Left ventricle myocardium inferior (tissue), 1 donor: ENCODE data around the gene RNF13. TPM values are rescaled to one million over a fixed set of nuclear protein-coding genes. Genes with fewer than 3 reads are reported as not detected.
"Not testable (repeated sequence)": the region's sequence is repeated elsewhere in the genome, so short reads cannot be mapped to it uniquely, and the experiment has no call there.

Source experiments
- DNase-seq: peaks from one replicate; pipeline ENCODE4 v3.0.0-alpha.2; 2020
- H3K27ac ChIP-seq: fragments of 200-600 bp; replicated peaks from 2 replicates; pipeline ENCODE4 v1.8.0; 2021
- H3K27me3 ChIP-seq: fragments of 200-600 bp; 2 replicates; pipeline ENCODE4 v1.8.0; 2021; ENCODE audit warnings: low read depth
- H3K36me3 ChIP-seq: fragments of 200-600 bp; 2 replicates; pipeline ENCODE4 v1.8.0; 2021
- H3K4me1 ChIP-seq: fragments of 200-600 bp; 2 replicates; pipeline ENCODE4 v1.8.0; 2021
- H3K4me3 ChIP-seq: fragments of 200-600 bp; 2 replicates; pipeline ENCODE4 v1.8.0; 2021; ENCODE audit warnings: mild to moderate bottlenecking, moderate library complexity
- H3K9me3 ChIP-seq: fragments of 200-600 bp; replicated peaks from 2 replicates; pipeline ENCODE4 v1.8.0; 2021
- CTCF ChIP-seq: fragments of 200-600 bp; IDR thresholded peaks from 2 replicates; pipeline ENCODE4 v1.8.0; 2021; ENCODE audit warnings: antibody characterized with exemption, mild to moderate bottlenecking, borderline replicate concordance
- intact Hi-C: fragments of 100-400 bp; cut with micrococcal nuclease; formaldehyde crosslinking; loops from one replicate; pipeline ENCODE4 v1.11.0; 2022
- total RNA-seq: library from RNA; stranded (reverse); fragmentation: NEBNext Ultra II Directional; extraction: Animal tissue kit (Norgen Biotek cat#: 25700); gene quantifications from one replicate; pipeline ENCODE4 v1.2.1, GENCODE V29; 2021
- donor health status: DM: no; HTN: yes; CAD: no; lungs with severe emphysema.

Gene RNF13
- total RNA-seq, 1 donor from 2014 or later, result 47.7 TPM

GRCh38 chr3:149941946-149942345, 128.9 kb downstream of the RNF13 start:
- H3K9me3 ChIP-seq, result peaks cover 25% of the 10 kb centered on the region
- no peak for DNase-seq
- no peak overlapping the region for H3K4me3 ChIP-seq
- TF ChIP-seq CTCF, result no peak
- no peak overlapping the region for H3K27ac ChIP-seq
- peaks cover 6% of the 10 kb centered on the region for H3K36me3 ChIP-seq
- peaks cover 34% of the 10 kb centered on the region for H3K4me1 ChIP-seq
- intact Hi-C loops, result no loop called here
- no peaks in the 10 kb centered on the region for H3K27me3 ChIP-seq

GRCh38 chr3:149942409-149942808, 129.4 kb downstream of the RNF13 start:
- Histone ChIP-seq H3K36me3 (peaks cover 6% of the 10 kb centered on the region), H3K27ac (no peak overlapping the region), H3K4me3 (no peak overlapping the region), H3K27me3 (no peaks in the 10 kb centered on the region), H3K9me3 (peaks cover 25% of the 10 kb centered on the region), H3K4me1 (peaks cover 30% of the 10 kb centered on the region)
- TF ChIP-seq CTCF, result no peak
- intact Hi-C loops, result no loop called here
- DNase-seq, result no peak

- H3K27me3 ChIP-seq, DNase-seq, H3K4me3 ChIP-seq, intact Hi-C loops, H3K27ac ChIP-seq: not testable (repeated sequence)
- Histone ChIP-seq H3K36me3 (peaks cover 10% of the 10 kb centered on the region), H3K4me1 (peaks cover 21% of the 10 kb centered on the region), H3K9me3 (peaks cover 25% of the 10 kb centered on the region)
Observed at GRCh38 chr3:149943966-149944365, 131.0 kb downstream of the RNF13 start.

GRCh38 chr3:149947231-149947630, 134.2 kb downstream of the RNF13 start:
- TF ChIP-seq CTCF, result no peak
- H3K4me3 ChIP-seq, result no peak overlapping the region
- no peaks in the 10 kb centered on the region for H3K27me3 ChIP-seq
- peaks cover 23% of the 10 kb centered on the region for H3K9me3 ChIP-seq
- no peak overlapping the region for H3K27ac ChIP-seq
- peaks cover 10% of the 10 kb centered on the region for H3K36me3 ChIP-seq
- intact Hi-C loops, result no loop called here
- H3K4me1 ChIP-seq, result peaks cover 8% of the 10 kb centered on the region
- no peak for DNase-seq

- Histone ChIP-seq H3K4me1 (peaks cover 14% of the 10 kb centered on the region), H3K9me3 (peaks cover 10% of the 10 kb centered on the region), H3K4me3 (no peak overlapping the region), H3K27ac (no peak overlapping the region), H3K36me3 (peaks cover 4% of the 10 kb centered on the region), H3K27me3 (no peaks in the 10 kb centered on the region)
- no peak for DNase-seq
- intact Hi-C loops, result no loop called here
- TF ChIP-seq CTCF, result no peak
Observed at GRCh38 chr3:149949181-149949580, 136.2 kb downstream of the RNF13 start.

- DNase-seq, result no peak
- TF ChIP-seq CTCF, result no peak
- Histone ChIP-seq H3K4me3 (no peak overlapping the region), H3K27ac (no peak overlapping the region), H3K27me3 (no peaks in the 10 kb centered on the region), H3K9me3 (no peaks in the 10 kb centered on the region), H3K4me1 (peaks cover 36% of the 10 kb centered on the region), H3K36me3 (no peaks in the 10 kb centered on the region)
- intact Hi-C loops, result no loop called here
Observed at GRCh38 chr3:149954812-149955211, 141.8 kb downstream of the RNF13 start.
